H1 (cell line): ENCODE data around the gene MTMR2. TPM values are rescaled to one million over a fixed set of nuclear protein-coding genes. Genes with fewer than 3 reads are reported as not detected.

Experiments
- CTCF ChIA-PET: fragments of 300-600 bp; sonication (Branson Sonifier 250); formaldehyde crosslinking; loops from one replicate; lab custom pipeline; 2021; ENCODE audit not compliant: partially characterized antibody; lab: Charles Lee
- POLR2A ChIA-PET: fragments of 300-600 bp; sonication (Branson Sonifier 250); formaldehyde crosslinking; loops from one replicate; lab custom pipeline; 2021; ENCODE audit warnings: inconsistent platforms; ENCODE audit not compliant: partially characterized antibody; lab: Charles Lee
- DNase-seq, 2 experiments: peaks; one replicate each; pipeline versions ENCODE4 v3.0.0 to v3.0.0-alpha.2; 2010 to 2022; ENCODE audit warnings: low spot score in 2 of 2, low read depth in 1 of 2, mixed read lengths in 1 of 2
- FAIRE-seq: peaks from 2 replicates; lab custom pipeline; 2011; peaks lifted over from hg19 to GRCh38; lab: Jason Lieb, UNC
- H2AFZ ChIP-seq: 2 replicates; pipeline ENCODE4 v1.8.1; 2012; ENCODE audit warnings: low read length, inconsistent platforms
- H2AK5ac ChIP-seq: 2 replicates; pipeline ENCODE4 v1.6.1; 2013; ENCODE audit warnings: low read depth, low read length
- H2BK120ac ChIP-seq: replicated peaks from 2 replicates; pipeline ENCODE3; 2013; ENCODE audit warnings: low read depth, low read length, inconsistent platforms
- H2BK12ac ChIP-seq: 2 replicates; pipeline ENCODE4 v1.6.1; 2013; ENCODE audit warnings: low read depth, low read length
- H2BK15ac ChIP-seq: 2 replicates; pipeline ENCODE4 v1.6.1; 2013; ENCODE audit warnings: low read length
- H2BK20ac ChIP-seq: 2 replicates; pipeline ENCODE4 v1.6.1; 2013; ENCODE audit warnings: low read length
- H2BK5ac ChIP-seq: 2 replicates; pipeline ENCODE4 v1.6.1; 2013; ENCODE audit warnings: low read depth, low read length
- H3K14ac ChIP-seq: 2 replicates; pipeline ENCODE4 v1.6.1; 2013; ENCODE audit warnings: inconsistent platforms; ENCODE audit not compliant: insufficient read length
- H3K18ac ChIP-seq: 2 replicates; pipeline ENCODE4 v1.6.1; 2013; ENCODE audit warnings: low read length; ENCODE audit errors: extremely low read depth
- H3K23ac ChIP-seq: 2 replicates; pipeline ENCODE4 v1.6.1; 2013; ENCODE audit warnings: inconsistent platforms; ENCODE audit not compliant: insufficient read length
- H3K23me2 ChIP-seq: 2 replicates; pipeline ENCODE4 v1.6.1; 2013; ENCODE audit warnings: low read depth, low read length
- H3K27ac ChIP-seq: 2 replicates; pipeline ENCODE4 v1.6.1; 2011; ENCODE audit warnings: low read depth, low read length, inconsistent platforms
- H3K27me3 ChIP-seq, 4 experiments: replicated peaks in 1 of 4; 1 replicate in 1 of 4; 2 replicates in 3 of 4; pipeline versions ENCODE4 v1.6.1 to v1.8.1; 2011 to 2013; ENCODE audit warnings: low read length in 3 of 4, mild to moderate bottlenecking in 3 of 4, inconsistent platforms in 2 of 4, mixed read lengths in 2 of 4, moderate library complexity in 1 of 4; ENCODE audit not compliant: control insufficient read depth in 3 of 4, insufficient read depth in 3 of 4; ENCODE audit errors: extremely low read depth in 1 of 4
- H3K36me3 ChIP-seq, 4 experiments: 2 replicates each; pipeline versions ENCODE4 v1.6.1 to v1.8.1; 2011 to 2013; ENCODE audit warnings: mild to moderate bottlenecking in 4 of 4, low read length in 3 of 4, moderate library complexity in 2 of 4, control low read depth in 1 of 4, inconsistent platforms in 1 of 4; ENCODE audit not compliant: insufficient read depth in 4 of 4, control insufficient read depth in 2 of 4
- H3K4ac ChIP-seq: replicated peaks from 2 replicates; pipeline ENCODE3; 2013; ENCODE audit warnings: low read length, low read depth, mixed read lengths, inconsistent platforms; ENCODE audit not compliant: insufficient read length
- H3K4me1 ChIP-seq, 4 experiments: replicated peaks in 1 of 4; 1 replicate in 1 of 4; 2 replicates in 3 of 4; pipeline versions ENCODE4 v1.6.1 to v1.8.1; 2011 to 2013; ENCODE audit warnings: low read length in 3 of 4, inconsistent platforms in 2 of 4, mixed read lengths in 1 of 4; ENCODE audit not compliant: insufficient read depth in 4 of 4, control insufficient read depth in 3 of 4
- H3K4me2 ChIP-seq, 2 experiments: 2 replicates each; pipeline versions ENCODE4 v1.6.1 to v1.8.1; 2011 to 2013; ENCODE audit warnings: low read depth in 2 of 2, low read length in 2 of 2, control low read depth in 1 of 2, inconsistent platforms in 1 of 2, mild to moderate bottlenecking in 1 of 2; ENCODE audit not compliant: insufficient read depth in 1 of 2
- H3K4me3 ChIP-seq, 4 experiments: fragments of 200-600, 300-600 bp in 1 of 4; sonication (generic), shearing (Covaris generic), sonication (Bioruptor Twin) in 1 of 4; 2 replicates each; pipeline versions ENCODE4 v1.5.1 to v1.8.1; 2011 to 2016; ENCODE audit warnings: low read length in 4 of 4, low read depth in 3 of 4, control low read depth in 2 of 4, inconsistent platforms in 2 of 4, mild to moderate bottlenecking in 2 of 4, mixed read lengths in 1 of 4, moderate library complexity in 1 of 4; ENCODE audit not compliant: insufficient read depth in 2 of 4; ENCODE audit errors: extremely low read depth in 1 of 4
- H3K56ac ChIP-seq: replicated peaks from 2 replicates; pipeline ENCODE3; 2013; ENCODE audit warnings: low read depth, mild to moderate bottlenecking, mixed read lengths, low read length, inconsistent platforms; ENCODE audit not compliant: insufficient read length
- H3K79me1 ChIP-seq: 2 replicates; pipeline ENCODE4 v1.6.1; 2013; ENCODE audit warnings: low read depth, low read length, control low read depth
- H3K79me2 ChIP-seq, 2 experiments: 2 replicates each; pipeline versions ENCODE4 v1.6.1 to v1.8.1; 2012 to 2013; ENCODE audit warnings: low read length in 2 of 2, mild to moderate bottlenecking in 2 of 2, inconsistent platforms in 1 of 2; ENCODE audit not compliant: insufficient read depth in 2 of 2, control insufficient read depth in 1 of 2
- H3K9ac ChIP-seq, 4 experiments: replicated peaks in 1 of 4; 1 replicate in 1 of 4; 2 replicates in 3 of 4; pipeline versions ENCODE4 v1.6.1 to v1.8.1; 2011 to 2013; ENCODE audit warnings: low read depth in 3 of 4, low read length in 3 of 4, control low read depth in 2 of 4, mild to moderate bottlenecking in 2 of 4, moderate library complexity in 2 of 4, inconsistent platforms in 1 of 4; ENCODE audit errors: extremely low read depth in 1 of 4
- H3K9me3 ChIP-seq, 2 experiments: 2 replicates each; pipeline versions ENCODE4 v1.6.1 to v1.8.1; 2012 to 2013; ENCODE audit warnings: mild to moderate bottlenecking in 2 of 2, moderate library complexity in 2 of 2, control low read depth in 1 of 2, inconsistent platforms in 1 of 2, low read depth in 1 of 2, low read length in 1 of 2, mixed read lengths in 1 of 2; ENCODE audit not compliant: insufficient read depth in 2 of 2
- H4K20me1 ChIP-seq, 2 experiments: replicated peaks in 1 of 2; 2 replicates each; pipeline versions ENCODE3 to v1.8.1; 2011 to 2013; ENCODE audit warnings: inconsistent platforms in 2 of 2, low read length in 2 of 2, mild to moderate bottlenecking in 1 of 2; ENCODE audit not compliant: insufficient read depth in 2 of 2, control insufficient read depth in 1 of 2
- H4K5ac ChIP-seq: 2 replicates; pipeline ENCODE4 v1.6.1; 2013; ENCODE audit warnings: low read length, low read depth, mixed read lengths, inconsistent platforms; ENCODE audit not compliant: insufficient read length
- H4K8ac ChIP-seq: 2 replicates; pipeline ENCODE4 v1.8.0; 2013; ENCODE audit warnings: mild to moderate bottlenecking, moderate library complexity, low read length, inconsistent platforms; ENCODE audit not compliant: insufficient read depth; ENCODE audit errors: extremely low read depth
- H4K91ac ChIP-seq: replicated peaks from 2 replicates; pipeline ENCODE3; 2013; ENCODE audit warnings: low read length, mixed read lengths, inconsistent platforms; ENCODE audit not compliant: insufficient read length
- BACH1 ChIP-seq: IDR thresholded peaks from 2 replicates; pipeline ENCODE4 v1.6.1; 2012; ENCODE audit warnings: low read length, improper control_type of control experiment
- CHD1 ChIP-seq: IDR thresholded peaks from 2 replicates; pipeline ENCODE4 v1.6.1; 2012; ENCODE audit warnings: low read depth, low read length, improper control_type of control experiment
- EZH2 ChIP-seq: fragments of 200-600 bp; sonication (generic); IDR thresholded peaks from 2 replicates; pipeline ENCODE4 v1.7.1; 2012; ENCODE audit warnings: low read depth, mild to moderate bottlenecking, moderate library complexity, low read length, inconsistent platforms; ENCODE audit not compliant: severe bottlenecking
- JUN ChIP-seq: IDR thresholded peaks from 2 replicates; pipeline ENCODE4 v1.6.1; 2011; ENCODE audit warnings: low read depth, mild to moderate bottlenecking, improper control_type of control experiment, low read length
- RBBP5 ChIP-seq: IDR thresholded peaks from 2 replicates; pipeline ENCODE4 v1.7.1; 2012; ENCODE audit warnings: low read depth, mild to moderate bottlenecking, inconsistent platforms, low read length, moderate library complexity, borderline replicate concordance
- SP2 ChIP-seq: IDR thresholded peaks from 2 replicates; pipeline ENCODE4 v1.6.1; 2012; ENCODE audit warnings: mild to moderate bottlenecking, low read length, inconsistent platforms
- TCF12 ChIP-seq: IDR thresholded peaks from 2 replicates; pipeline ENCODE4 v1.6.1; 2011; ENCODE audit warnings: low read depth, mild to moderate bottlenecking, low read length
- TEAD4 ChIP-seq: IDR thresholded peaks from 2 replicates; pipeline ENCODE4 v1.6.1; 2012; ENCODE audit warnings: low read depth, low read length, inconsistent platforms, mixed read lengths
- USF2 ChIP-seq: IDR thresholded peaks from 2 replicates; pipeline ENCODE4 v1.6.1; 2011; ENCODE audit warnings: low read length, improper control_type of control experiment
- WGBS, 2 experiments: shearing (Covaris generic) in 1 of 2; methylation state at CpG; one replicate each; pipeline versions ENCODE4 v1.1.6 to v1.1.7; 2013 to 2015; ENCODE audit warnings: low lambda C conversion rate in 2 of 2, mixed read lengths in 2 of 2, inconsistent platforms in 1 of 2, low coverage in 1 of 2, missing lambda C conversion rate in 1 of 2; ENCODE audit not compliant: insufficient replicate concordance in 2 of 2, insufficient coverage in 1 of 2, insufficient read length in 1 of 2; ENCODE audit errors: extremely low coverage in 1 of 2, missing lambda C conversion rate in 1 of 2; 5-methylcytosine and 5-hydroxymethylcytosine counted together
- polyA plus RNA-seq, 7 experiments: library from polyadenylated mRNA; depleted of rRNA in 3 of 7; stranded (reverse) in 5 of 7; unstranded in 2 of 7; fragments of >200 nt in 5 of 7; fragments of 200-250 nt in 2 of 7; gene quantifications; 1 replicate in 5 of 7; 2 replicates in 1 of 7; 4 replicates in 1 of 7; pipeline versions ENCODE4 v1.2.1 to v1.2.3, GENCODE V29; 2011 to 2013; ENCODE audit warnings: missing spikeins in 2 of 7, mixed read lengths in 2 of 7
- total RNA-seq: library from RNA; stranded (reverse); fragmentation: NEBNext Ultra II Directional; extraction: Animal tissue kit (Norgen Biotek cat#: 25700); gene quantifications from 2 replicates; pipeline ENCODE4 v1.2.1, GENCODE V29; 2021

The MTMR2 gene
- total and polyA plus RNA-seq, 2 of the 8 experiments (the other 6 are each of a cell fraction or from before 2014, with no cell fraction given), result 16.7 to 52.9 TPM

GRCh38 chr11:95795627-95796295 lies 128.1 kb downstream of the MTMR2 start:
- no peak overlapping the region for H3K14ac ChIP-seq
- POLR2A ChIA-PET, result interaction anchor here (0.6 kb wide), 1 partner anchor 9 kb away, joined by 4 read pairs; no protein-coding TSS in a partner anchor
- H3K56ac ChIP-seq, result no peak overlapping the region
- peaks cover 18 to 87% of the 10 kb centered on the region in 2 experiments for H3K79me2 ChIP-seq
- no peak overlapping the region for H3K9ac ChIP-seq
- peaks cover 0 to 14% (median 10%) of the 10 kb centered on the region in 4 experiments; a peak in 4 of 8 replicates for H3K36me3 ChIP-seq
- peaks cover 4% of the 10 kb centered on the region for H3K23me2 ChIP-seq
- H2AK5ac ChIP-seq, result no peak overlapping the region
- H3K4me2 ChIP-seq, result no peak overlapping the region
- H3K4me3 ChIP-seq, result no peak overlapping the region
- 93% methylated on average over 3 of the region's 3 CpGs; no CpG with 5 or more reads in 1 of the 2 experiments for WGBS, 2 experiments
- H4K5ac ChIP-seq, result no peak overlapping the region
- no peak overlapping the region for H3K27ac ChIP-seq
- no peak overlapping the region for H2BK12ac ChIP-seq
- H3K79me1 ChIP-seq, result peaks cover 6% of the 10 kb centered on the region; the same call in 1 of the 2 replicates
- CTCF ChIA-PET, result interaction anchor here (0.7 kb wide), 1 partner anchor 32 kb away, joined by 3 read pairs; no protein-coding TSS in a partner anchor
- no peak overlapping the region for H2BK20ac ChIP-seq
- H3K23ac ChIP-seq, result no peak overlapping the region
- H4K20me1 ChIP-seq, result peaks cover 2 to 9% of the 10 kb centered on the region in 2 experiments
- TF ChIP-seq RBBP5, result no peak
- no peak for TF ChIP-seq TEAD4
- no peak for TF ChIP-seq EZH2
- no peak for TF ChIP-seq SP2
- no peak for TF ChIP-seq JUN
- TF ChIP-seq TCF12, result no peak
- no peak for TF ChIP-seq BACH1
- no peak for TF ChIP-seq CHD1
- TF ChIP-seq USF2, result no peak
- no peak for DNase-seq
- no peak for FAIRE-seq
- H3K9me3 ChIP-seq, result no peaks in the 10 kb centered on the region
- no peak overlapping the region for H2AFZ ChIP-seq
- H4K91ac ChIP-seq, result no peak overlapping the region
- H2BK15ac ChIP-seq, result no peak overlapping the region
- no peak overlapping the region for H3K4ac ChIP-seq
- H3K18ac ChIP-seq, result no peak overlapping the region
- peaks cover 0 to 5% (median 0%) of the 10 kb centered on the region in 4 experiments; a peak in 1 of 7 replicates for H3K4me1 ChIP-seq
- H2BK120ac ChIP-seq, result no peak overlapping the region
- H2BK5ac ChIP-seq, result no peak overlapping the region
- H4K8ac ChIP-seq, result no peak overlapping the region
- no peaks in the 10 kb centered on the region for H3K27me3 ChIP-seq
